Measurements from ENCODE around the gene TNFRSF19.

DNA sequence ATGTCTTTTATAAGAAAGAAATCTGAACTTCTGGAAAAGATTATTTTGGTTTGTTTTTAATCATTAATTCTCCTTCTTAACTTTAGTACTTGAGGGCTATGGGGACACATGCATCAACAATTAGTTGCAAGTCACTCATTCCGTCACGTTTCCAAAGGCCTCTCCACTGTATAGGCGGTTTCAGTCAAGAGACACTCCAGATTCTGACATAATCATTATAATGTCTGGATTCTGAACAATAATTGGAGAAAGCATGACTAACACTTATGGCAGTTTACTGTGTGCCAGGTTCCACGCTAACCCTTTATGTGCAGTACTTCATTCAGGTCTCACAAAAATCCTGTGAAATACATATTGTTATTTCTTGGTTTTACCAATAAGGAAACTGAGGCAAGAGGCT is 71.9 kb downstream of the TNFRSF19 start:
- TF ChIP-seq ARNTL (CRISPR knock-in tag; IDR thresholded peaks at IDR 0.05; ENCODE audit: borderline replicate concordance, low read depth), result no peak
- TF ChIP-seq ZNF70 (CRISPR knock-in tag; IDR thresholded peaks at IDR 0.05), result no peak
- TF ChIP-seq PATZ1 (CRISPR knock-in tag; IDR thresholded peaks at IDR 0.05; ENCODE audit: borderline replicate concordance), result no peak
- TF ChIP-seq ZFP3 (CRISPR knock-in tag; IDR thresholded peaks at IDR 0.05), result no peak
- TF ChIP-seq ZFP30 (CRISPR knock-in tag; IDR thresholded peaks at IDR 0.05), result no peak
- no peak for TF ChIP-seq CSRNP3 (CRISPR knock-in tag; IDR thresholded peaks at IDR 0.05)
- TF ChIP-seq TSHZ2 (CRISPR knock-in tag; IDR thresholded peaks at IDR 0.05), result no peak
- no peak for TF ChIP-seq OSR1 (CRISPR knock-in tag; IDR thresholded peaks at IDR 0.05)
- no peak for TF ChIP-seq RARB (CRISPR knock-in tag; IDR thresholded peaks at IDR 0.05)
- no peak for TF ChIP-seq ZNF8 (CRISPR knock-in tag; IDR thresholded peaks at IDR 0.05)
- TF ChIP-seq ESRRG (CRISPR knock-in tag; IDR thresholded peaks at IDR 0.05), result no peak
- TF ChIP-seq TOX (CRISPR knock-in tag; IDR thresholded peaks at IDR 0.05; ENCODE audit: borderline replicate concordance), result no peak
- no peak for TF ChIP-seq BACH2 (CRISPR knock-in tag; IDR thresholded peaks at IDR 0.05; ENCODE audit: borderline replicate concordance)
- no peak for TF ChIP-seq CREB5 (CRISPR knock-in tag; IDR thresholded peaks at IDR 0.05; ENCODE audit: low read depth)
